ENCODE results near the gene ZNF652. TPM values are rescaled to one million over a fixed set of nuclear protein-coding genes. Genes with fewer than 3 reads are reported as not detected.

Gene ZNF652
- total RNA-seq, 4 donors from 2014 or later = 56.0 to 124 (median 92.2) TPM

- Histone ChIP-seq H3K27ac (no peak overlapping the region), H3K36me3 (no peaks in the 10 kb centered on the region), H3K27me3 (no peaks in the 10 kb centered on the region), H3K9me3 (no peaks in the 10 kb centered on the region), H3K4me3 (no peak overlapping the region), H3K4me1 (peaks cover 0 to 42% (median 9%) of the 10 kb centered on the region in 3 donors)
- 80 to 92% methylated on average over 8 to 9 of the region's 11 CpGs for whole genome bisulfite sequencing, 2 donors (ENCODE audit: low coverage in 1 of 2)
- no peak for ATAC-seq
- TF ChIP-seq POLR2AphosphoS5 (IDR thresholded peaks at IDR 0.05) = no peak
- no peak for TF ChIP-seq POLR2A (IDR thresholded peaks at IDR 0.05)
Observed at GRCh38 chr17:49387498-49388289, 25.6 kb upstream of the ZNF652 start.

- ATAC-seq = no peak
- H3K27me3 ChIP-seq = no peaks in the 10 kb centered on the region
- no peak overlapping the region for H3K4me3 ChIP-seq
- WGBS, 2 donors (ENCODE audit: low coverage in 1 of 2) = 94 to 95% methylated on average over 3 to 7 of the region's 10 CpGs
- no peak for TF ChIP-seq EP300 (IDR thresholded peaks at IDR 0.05)
- no peak for TF ChIP-seq POLR2AphosphoS5 (IDR thresholded peaks at IDR 0.05)
- no peak for TF ChIP-seq POLR2A (IDR thresholded peaks at IDR 0.05)
- no peak for TF ChIP-seq CTCF (IDR thresholded peaks at IDR 0.05)
- peaks cover 0 to 39% (median 9%) of the 10 kb centered on the region in 3 donors for H3K4me1 ChIP-seq
- no peaks in the 10 kb centered on the region for H3K36me3 ChIP-seq
- H3K9me3 ChIP-seq = no peaks in the 10 kb centered on the region
- H3K27ac ChIP-seq = no peak overlapping the region
Observed at GRCh38 chr17:49386373-49386772, 24.3 kb upstream of the ZNF652 start.

DNA sequence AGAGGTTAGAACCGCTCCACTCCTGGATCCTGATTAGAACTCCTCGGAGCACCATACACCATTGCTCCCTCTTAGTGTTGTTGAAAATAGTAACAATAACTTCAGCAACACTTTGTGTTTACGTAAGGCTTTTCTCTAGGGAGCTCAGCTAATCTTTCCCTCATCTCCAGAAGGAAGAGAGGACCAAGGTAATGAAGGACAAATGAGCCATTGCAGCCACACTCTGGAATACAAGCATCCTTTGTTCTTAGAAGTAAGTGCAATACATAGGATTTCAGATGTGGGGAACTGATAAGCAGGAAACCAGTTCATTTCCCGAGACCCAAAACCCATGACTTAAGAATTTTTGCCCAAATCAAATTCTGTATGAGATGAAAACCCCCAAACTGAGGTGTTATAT is 22.9 kb upstream of the ZNF652 start:
- WGBS, 2 donors (ENCODE audit: low coverage in 1 of 2) = 74 to 94% methylated on average over 4 of the region's 4 CpGs
- Histone ChIP-seq H3K27me3 (no peaks in the 10 kb centered on the region), H3K27ac (no peak overlapping the region)

DNA sequence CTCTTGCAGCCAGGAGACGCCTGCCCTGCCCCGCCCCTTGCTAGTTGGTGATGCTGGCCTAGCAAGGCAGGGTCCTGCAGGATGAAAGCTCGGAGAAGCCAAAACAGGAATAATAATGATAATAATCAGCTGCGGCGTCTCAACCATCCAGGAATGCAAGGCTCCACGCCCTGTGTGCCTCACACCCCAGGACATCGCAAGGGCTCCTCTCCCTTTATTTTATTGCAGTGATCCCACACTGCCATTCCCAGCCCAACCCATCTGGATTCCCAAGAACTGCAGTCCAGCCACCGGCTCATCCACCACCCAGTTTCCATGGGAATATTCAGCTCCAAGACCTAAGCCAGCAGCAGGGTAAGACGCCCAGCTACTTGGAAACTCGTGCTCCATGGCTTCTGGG is 21.0 kb upstream of the ZNF652 start:
- no peak overlapping the region for H3K27ac ChIP-seq
- TF ChIP-seq CTCF (IDR thresholded peaks at IDR 0.05) (no peak), POLR2AphosphoS5 (IDR thresholded peaks at IDR 0.05) (no peak)
- peaks cover 0 to 17% (median 0%) of the 10 kb centered on the region in 3 donors for H3K4me1 ChIP-seq
- no peaks in the 10 kb centered on the region for H3K27me3 ChIP-seq
- no peaks in the 10 kb centered on the region for H3K36me3 ChIP-seq
- WGBS, 2 donors (ENCODE audit: low coverage in 1 of 2) = 87 to 100% methylated on average over 3 to 8 of the region's 10 CpGs
- H3K4me3 ChIP-seq = no peak overlapping the region
- H3K9me3 ChIP-seq = no peaks in the 10 kb centered on the region
- no peak for ATAC-seq

More for the DNA sequence above, 22.9 kb upstream of the ZNF652 start:
- H3K9me3 ChIP-seq = no peaks in the 10 kb centered on the region
- TF ChIP-seq POLR2A (IDR thresholded peaks at IDR 0.05) (no peak), EP300 (IDR thresholded peaks at IDR 0.05) (no peak), CTCF (IDR thresholded peaks at IDR 0.05) (no peak)
- ATAC-seq = no peak
- no peak overlapping the region for H3K4me3 ChIP-seq
- H3K36me3 ChIP-seq = no peaks in the 10 kb centered on the region
- peaks cover 0 to 24% (median under 1%) of the 10 kb centered on the region in 3 donors for H3K4me1 ChIP-seq

- ATAC-seq = no peak
- peaks cover 0 to 17% (median 0%) of the 10 kb centered on the region in 3 donors for H3K4me1 ChIP-seq
- no peak overlapping the region for H3K4me3 ChIP-seq
- H3K36me3 ChIP-seq = no peaks in the 10 kb centered on the region
- WGBS, 2 donors (ENCODE audit: low coverage in 1 of 2) = 60% methylated on average over 1 of the region's 7 CpGs; no CpG with 5 or more reads in 1 of the 2 donors
- no peaks in the 10 kb centered on the region for H3K9me3 ChIP-seq
- no peak for TF ChIP-seq POLR2AphosphoS5 (IDR thresholded peaks at IDR 0.05)
- no peak for TF ChIP-seq EP300 (IDR thresholded peaks at IDR 0.05)
- no peak for TF ChIP-seq POLR2A (IDR thresholded peaks at IDR 0.05)
- no peak for TF ChIP-seq CTCF (IDR thresholded peaks at IDR 0.05)
- no peak overlapping the region for H3K27ac ChIP-seq
- H3K27me3 ChIP-seq = no peaks in the 10 kb centered on the region
Observed at GRCh38 chr17:49382556-49382955, 20.5 kb upstream of the ZNF652 start.
